Stimulated activated CD4-positive, alpha-beta T cell treated with anti-CD3 and anti-CD28 coated beads, TNF-alpha, amount 100 ng/mL, for 24 hours (primary cell): Measurements from ENCODE around the gene LRRC14B.
"Not testable (repeated sequence)": the region's sequence is repeated elsewhere in the genome, so short reads cannot be mapped to it uniquely, and the experiment has no call there.

ENCODE experiments used
- DNase-seq, 3 experiments: peaks; one replicate each; pipeline ENCODE4 v3.0.0-alpha.2; 2020; ENCODE audit warnings: low read depth in 3 of 3

Gene LRRC14B

DNA sequence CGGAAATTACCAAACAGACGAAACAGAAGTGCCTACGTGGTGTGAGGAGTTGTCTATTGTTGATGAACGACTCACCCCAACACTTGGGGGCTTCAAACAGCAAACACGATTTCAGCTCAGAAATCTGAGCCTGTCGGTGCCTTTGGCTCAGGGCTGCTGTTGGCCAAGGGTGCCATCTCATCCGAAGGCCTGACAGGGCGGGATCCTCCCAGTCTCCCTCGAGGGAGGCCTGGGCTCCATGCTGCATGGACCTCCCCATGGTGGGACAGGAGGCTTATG, 1.3 kb downstream of the LRRC14B start:
- DNase-seq: no peak

DNA sequence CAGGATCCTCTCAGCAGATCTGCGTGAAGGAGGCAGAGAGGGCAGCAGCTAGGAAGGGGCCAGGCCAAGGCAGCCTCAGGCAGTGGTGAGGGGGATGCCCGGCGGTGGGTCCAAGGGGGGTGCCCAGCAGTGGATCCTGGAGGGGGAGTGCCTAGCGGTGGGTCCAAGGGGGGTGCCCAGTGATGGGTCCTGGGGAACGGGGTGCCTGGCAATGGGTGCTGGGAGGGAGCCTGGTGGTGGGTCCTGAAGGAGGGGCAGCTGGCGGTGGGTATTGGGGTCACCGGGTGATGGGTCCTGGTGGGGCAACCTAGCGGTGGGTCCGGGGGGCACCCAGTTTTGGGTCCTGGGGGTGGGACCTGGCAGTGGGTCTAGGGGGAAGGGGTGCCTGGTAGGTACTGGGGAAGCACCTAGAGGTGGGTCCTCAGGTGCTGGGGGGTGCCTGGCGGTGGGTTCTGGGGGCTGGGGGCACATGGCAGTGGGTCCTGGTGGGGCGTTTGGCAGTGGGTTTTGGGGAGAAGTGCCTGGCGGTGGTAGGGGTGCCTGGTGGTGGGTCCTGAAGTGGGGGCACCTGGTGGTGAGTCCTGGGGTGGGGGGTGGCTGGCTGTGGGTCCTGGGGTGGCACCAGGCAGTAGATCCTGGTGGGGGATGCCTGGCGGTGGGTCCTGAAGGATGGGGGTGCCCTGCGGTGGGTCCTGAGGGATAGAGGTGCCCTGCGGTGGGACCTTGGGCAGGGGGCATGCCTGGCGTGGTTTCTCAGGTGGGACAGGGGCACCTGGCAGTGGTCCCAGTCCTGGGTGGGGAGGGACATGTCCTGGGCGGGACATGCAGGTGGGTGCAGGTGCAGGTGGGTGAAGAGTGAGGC, 1.9 kb downstream of the LRRC14B start:
- no peak for DNase-seq

DNA sequence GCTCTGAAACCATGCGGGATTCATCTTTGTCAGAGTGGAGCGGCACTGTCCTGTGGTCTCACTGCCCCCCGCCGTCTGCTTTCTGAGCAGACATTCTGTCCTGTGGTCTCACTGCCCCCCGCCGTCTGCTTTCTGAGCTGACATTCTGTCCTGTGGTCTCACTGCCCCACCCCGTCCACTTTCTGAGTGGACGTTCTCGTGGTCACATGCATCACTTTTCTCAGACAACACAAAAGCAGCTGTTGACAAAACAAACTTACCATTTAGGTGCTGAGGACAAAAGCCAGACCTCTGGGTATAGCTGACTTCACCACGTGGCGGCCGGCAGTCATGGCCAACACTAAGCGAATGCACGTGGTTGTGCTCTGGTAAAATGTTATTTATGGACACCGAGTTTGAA, 2.8 kb downstream of the LRRC14B start:
- no peak for DNase-seq

GRCh38 chr5:194603-195209, 3.4 kb downstream of the LRRC14B start:
- DNase-seq: no peak

DNA sequence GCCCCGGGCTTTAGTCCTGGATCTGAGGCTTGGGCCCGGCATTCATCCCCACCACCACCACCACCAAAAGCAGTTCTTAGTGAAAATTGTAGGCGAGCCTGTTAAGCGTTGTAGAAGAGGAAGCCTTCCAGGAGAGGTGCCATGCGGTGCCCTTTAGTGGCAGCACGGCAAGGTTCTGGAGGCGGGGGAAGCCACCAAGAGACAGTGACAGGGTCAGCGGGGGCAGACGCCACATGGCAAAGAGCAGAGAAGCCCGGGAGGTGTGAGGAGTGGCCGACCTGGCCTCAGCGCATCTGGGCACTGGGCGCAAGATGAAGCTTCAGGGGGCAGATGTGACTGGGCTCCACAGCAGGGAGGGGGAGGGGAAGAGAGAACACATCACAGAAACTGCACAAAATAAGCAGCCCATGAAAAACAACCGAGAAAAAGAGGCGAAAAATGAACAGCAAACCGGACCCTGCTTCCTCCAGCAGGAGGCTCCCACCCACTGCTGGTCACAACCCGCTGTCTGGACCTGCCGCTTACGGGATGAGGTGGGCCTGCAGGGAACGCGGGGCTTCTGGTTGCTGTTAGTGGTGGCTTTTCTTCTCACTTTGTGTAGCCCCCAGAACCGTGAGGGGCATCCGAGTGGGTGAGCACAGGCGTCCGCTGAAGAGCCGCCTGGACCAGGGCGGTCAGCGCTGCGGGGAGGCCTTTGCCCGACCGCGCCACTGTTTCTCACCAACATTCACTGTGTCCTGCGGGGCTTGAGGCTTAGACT, 4.3 kb downstream of the LRRC14B start:
- DNase-seq: no peak

- no peak for DNase-seq
Measured at GRCh38 chr5:196350-196749, 5.1 kb downstream of the LRRC14B start.

GRCh38 chr5:197031-197430, 5.7 kb downstream of the LRRC14B start:
- DNase-seq: not testable (repeated sequence)

GRCh38 chr5:197892-198489, 6.7 kb downstream of the LRRC14B start:
- DNase-seq: no peak

DNA sequence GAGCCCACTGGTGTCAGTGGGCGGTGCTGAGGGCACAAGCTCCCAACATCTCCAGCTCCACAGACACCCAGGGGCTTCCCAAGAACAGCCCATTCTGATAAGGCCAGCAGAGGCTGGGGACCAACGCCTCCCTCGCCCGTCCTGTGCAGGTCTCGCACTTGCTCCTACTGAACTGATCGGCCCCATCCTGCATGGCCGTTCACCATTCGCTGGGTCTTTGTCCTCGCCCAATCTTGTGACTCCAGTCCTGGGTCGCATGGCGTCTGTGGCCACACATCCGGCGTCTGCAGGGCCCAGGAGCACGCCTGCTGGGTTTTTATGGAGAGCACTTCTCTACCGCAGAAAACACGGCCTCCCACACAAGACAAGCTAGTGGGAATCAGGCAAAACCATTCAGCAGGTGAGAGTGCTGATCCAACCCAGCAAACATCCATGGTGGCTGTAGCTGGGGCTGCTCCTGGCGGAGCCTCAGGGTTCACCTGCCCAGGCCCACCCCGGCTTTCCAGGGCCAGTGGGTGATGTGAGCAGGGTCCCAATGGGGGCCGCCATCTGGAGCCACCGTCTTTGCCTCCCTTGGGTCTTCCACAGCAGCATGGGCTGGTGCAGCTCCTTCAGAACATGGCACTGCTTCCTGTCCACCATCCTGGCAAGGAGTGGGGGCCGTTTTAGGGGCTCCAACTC, 7.4 kb downstream of the LRRC14B start:
- DNase-seq: no peak

- no peak for DNase-seq
Measured at GRCh38 chr5:199197-199949, 8.1 kb downstream of the LRRC14B start.

GRCh38 chr5:199950-200645, 8.8 kb downstream of the LRRC14B start:
- DNase-seq: no peak

GRCh38 chr5:200985-201384, 9.7 kb downstream of the LRRC14B start:
- no peak for DNase-seq

DNA sequence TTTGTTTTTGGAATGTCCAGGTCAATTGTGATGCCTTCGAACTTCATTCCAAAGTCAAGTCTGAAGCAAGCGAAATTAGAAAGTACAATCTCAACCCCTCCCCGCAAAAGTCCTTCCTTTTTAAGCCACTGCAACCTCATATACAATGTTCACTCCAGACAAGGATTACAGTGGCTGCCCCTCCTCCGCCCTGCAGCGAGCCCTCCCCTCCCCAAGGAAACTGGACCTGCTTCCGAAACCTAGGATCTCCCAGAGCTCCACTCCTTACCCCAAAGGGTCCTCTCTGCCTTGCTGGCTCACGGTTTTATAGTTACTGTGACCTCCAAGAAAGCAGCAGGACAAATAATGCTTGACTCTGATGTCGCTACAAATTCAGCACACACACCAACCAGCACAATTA, 10.4 kb downstream of the LRRC14B start:
- no peak for DNase-seq

DNA sequence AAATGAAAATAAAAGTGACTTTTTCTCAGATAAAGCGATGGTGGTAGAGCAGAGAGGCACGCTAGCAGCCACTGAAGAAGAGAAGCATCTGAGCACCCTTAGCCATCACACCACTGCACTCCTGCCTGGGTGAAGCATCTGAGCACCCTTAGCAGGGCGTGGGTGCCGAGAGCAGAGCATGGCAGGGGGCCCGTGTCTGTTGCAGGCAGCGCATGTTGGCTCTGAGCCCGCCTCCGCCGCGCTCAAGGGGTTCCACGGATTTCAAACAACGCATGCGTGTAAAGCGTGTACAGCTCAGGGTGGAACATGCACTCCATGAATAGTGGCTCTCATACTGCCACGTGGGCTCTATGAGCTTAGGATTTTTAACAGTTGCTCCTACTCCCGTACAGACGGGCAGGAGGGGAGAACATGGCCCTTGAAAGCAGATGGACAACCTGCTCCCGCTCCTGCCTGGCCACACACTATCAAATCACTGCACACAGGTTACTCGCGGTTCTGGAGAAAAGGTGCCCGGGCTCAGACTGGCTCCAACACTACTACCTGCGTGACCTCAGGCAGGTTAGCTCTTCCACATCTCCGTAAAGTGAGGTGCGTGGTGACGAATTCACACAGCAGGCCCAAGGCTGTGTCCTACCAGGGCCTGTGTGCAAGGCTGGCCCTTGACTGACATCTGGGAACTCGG, 12.1 kb downstream of the LRRC14B start:
- DNase-seq: no peak

GRCh38 chr5:204001-204400, 12.7 kb downstream of the LRRC14B start:
- DNase-seq: no peak

DNA sequence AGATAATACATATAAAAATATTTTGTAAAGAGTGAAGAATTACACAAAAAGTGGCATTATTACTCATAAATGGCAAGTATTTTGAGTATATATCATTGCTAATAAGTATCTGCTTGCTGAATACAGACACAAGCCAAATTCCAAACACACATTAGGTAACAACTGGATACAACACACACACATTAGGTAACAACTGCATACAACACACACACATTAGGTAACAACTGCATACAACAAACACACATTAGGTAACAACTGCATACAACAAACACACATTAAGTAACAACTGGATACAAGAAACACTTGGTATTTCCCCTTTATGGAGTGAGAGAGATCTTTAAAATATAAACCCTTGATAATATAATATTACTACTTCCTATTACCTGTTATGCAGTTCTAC, 13.2 kb downstream of the LRRC14B start:
- DNase-seq: no peak

DNA sequence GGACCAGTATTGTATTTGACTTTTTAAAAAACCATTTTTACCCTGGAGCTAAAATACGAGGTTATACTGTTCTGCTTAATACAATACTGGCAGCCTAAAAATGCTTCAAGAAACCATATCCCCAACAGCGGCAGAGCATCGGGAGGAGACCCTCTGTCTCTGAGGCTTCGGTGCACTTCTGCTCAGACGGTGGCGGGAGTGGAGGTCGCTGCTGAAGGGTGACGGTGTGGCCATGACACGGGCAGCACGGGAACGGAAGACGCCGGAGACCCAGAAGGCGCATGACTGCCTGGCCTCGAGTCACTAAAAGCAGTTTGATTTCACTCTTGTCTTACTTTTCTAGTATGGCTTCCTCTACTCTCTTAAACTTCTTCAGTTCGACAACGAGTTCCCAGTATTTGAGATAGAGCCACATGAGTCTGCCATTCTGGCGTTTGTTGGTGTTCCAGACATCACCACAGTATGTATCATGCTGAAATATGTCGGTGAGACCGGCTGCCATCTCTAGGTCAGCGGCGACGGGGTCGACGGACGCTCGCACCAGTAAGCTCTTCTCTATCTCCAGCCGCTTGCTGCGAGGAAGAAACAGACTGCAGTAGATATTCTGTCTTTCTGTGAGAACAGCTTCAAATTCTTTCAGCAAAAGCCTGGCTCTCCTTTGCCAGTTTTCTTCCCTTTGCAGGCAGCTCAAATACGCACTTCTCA, 13.8 kb downstream of the LRRC14B start:
- no peak for DNase-seq

DNA sequence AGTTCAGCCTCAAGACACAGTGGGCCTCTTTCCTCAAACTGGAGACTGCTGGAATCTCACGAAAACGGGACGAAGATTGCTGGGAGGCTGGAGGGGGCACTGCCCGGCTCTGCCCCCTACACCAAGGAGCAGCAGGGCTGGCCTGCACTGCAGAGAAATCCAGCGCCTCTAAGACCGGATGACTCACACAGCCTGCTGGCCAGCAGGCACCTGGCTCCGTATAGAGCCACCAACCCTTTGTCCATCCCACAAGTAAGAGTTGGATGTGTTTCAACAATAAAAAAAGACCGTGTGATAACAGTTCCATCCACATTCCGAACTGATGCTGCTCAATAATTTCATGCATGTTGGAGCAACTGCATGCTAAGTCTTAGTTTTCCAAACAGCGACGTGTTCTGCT, 15.1 kb downstream of the LRRC14B start:
- DNase-seq: no peak

DNA sequence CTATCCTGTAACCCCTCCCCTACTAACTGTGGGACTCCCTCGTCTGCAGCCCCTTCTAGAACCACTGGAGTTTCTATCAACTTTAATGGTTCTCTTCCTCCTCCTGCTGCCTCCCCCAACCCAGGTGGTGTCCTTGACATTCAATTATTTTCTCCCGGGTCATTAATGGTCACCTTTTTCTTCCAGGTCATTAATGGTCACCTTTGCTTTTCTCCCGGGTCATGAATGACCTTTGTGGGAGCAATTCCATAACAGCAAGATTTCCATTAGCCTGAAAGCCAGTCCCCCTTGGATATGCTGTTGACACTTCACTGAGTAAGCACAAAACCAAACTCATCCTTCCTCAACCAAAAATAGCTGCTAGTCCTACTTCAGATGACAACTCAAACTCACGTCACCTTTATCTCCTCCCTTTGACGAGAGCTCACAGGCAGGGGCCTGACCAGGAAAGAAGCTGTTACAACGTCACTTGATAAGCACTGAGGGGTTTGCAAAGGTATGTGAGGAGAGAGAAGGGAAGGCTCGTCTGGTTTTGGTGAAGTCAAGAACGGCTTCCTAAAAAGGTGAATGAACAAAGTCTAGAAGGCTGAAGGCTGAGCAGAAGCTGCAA, 15.7 kb downstream of the LRRC14B start:
- no peak for DNase-seq
